NB4 (cell line): ENCODE data around the gene DCLRE1B.

Experiments used
- MYC ChIP-seq: IDR thresholded peaks from 2 replicates; pipeline ENCODE4 v1.6.1; 2011; ENCODE audit warnings: low read depth, low read length
- POLR2A ChIP-seq: IDR thresholded peaks from 2 replicates; pipeline ENCODE4 v1.6.1; 2011; ENCODE audit warnings: mild to moderate bottlenecking; ENCODE audit not compliant: insufficient read length; ENCODE audit errors: extremely low read depth
- TF ChIP-seq, protein P1 (sequence below): IDR thresholded peaks from one replicate; pipeline ENCODE4 v1.5.1; 2012; ENCODE audit warnings: low read depth, low read length
- TF ChIP-seq, protein P2 (sequence below): IDR thresholded peaks from 2 replicates; pipeline ENCODE4 v1.6.1; 2011; ENCODE audit warnings: low read depth, low read length

DNA sequence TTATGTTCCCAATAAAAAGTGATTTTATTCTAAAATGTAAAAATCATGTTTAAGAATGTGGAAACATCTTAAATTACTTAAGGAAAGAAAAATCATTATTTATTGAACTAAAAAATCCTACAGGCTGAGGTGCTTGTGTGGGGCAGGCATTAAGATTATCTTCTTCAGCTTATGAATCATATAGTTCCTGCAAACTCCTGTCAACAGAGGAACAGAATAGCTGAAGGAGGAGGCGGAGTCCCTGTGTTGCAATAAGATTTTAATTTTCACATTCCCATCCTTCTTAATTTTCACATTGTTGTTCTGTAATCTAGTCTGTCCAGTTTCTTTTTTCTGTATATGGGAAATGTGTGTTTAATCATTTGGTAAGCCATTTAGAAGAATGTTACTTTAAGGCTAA is 53.6 kb downstream of the DCLRE1B start:
- TF ChIP-seq, protein P1, sequence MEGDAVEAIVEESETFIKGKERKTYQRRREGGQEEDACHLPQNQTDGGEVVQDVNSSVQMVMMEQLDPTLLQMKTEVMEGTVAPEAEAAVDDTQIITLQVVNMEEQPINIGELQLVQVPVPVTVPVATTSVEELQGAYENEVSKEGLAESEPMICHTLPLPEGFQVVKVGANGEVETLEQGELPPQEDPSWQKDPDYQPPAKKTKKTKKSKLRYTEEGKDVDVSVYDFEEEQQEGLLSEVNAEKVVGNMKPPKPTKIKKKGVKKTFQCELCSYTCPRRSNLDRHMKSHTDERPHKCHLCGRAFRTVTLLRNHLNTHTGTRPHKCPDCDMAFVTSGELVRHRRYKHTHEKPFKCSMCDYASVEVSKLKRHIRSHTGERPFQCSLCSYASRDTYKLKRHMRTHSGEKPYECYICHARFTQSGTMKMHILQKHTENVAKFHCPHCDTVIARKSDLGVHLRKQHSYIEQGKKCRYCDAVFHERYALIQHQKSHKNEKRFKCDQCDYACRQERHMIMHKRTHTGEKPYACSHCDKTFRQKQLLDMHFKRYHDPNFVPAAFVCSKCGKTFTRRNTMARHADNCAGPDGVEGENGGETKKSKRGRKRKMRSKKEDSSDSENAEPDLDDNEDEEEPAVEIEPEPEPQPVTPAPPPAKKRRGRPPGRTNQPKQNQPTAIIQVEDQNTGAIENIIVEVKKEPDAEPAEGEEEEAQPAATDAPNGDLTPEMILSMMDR, result no peak
- no peak for TF ChIP-seq POLR2A
- TF ChIP-seq, protein P2, sequence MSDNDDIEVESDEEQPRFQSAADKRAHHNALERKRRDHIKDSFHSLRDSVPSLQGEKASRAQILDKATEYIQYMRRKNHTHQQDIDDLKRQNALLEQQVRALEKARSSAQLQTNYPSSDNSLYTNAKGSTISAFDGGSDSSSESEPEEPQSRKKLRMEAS, result no peak
- no peak for TF ChIP-seq MYC
